Ovary (tissue), 9 donors: Measurements from ENCODE around the gene MEG3. TPM values are rescaled to one million over a fixed set of nuclear protein-coding genes. Genes with fewer than 3 reads are reported as not detected.

ENCODE experiments used
- DNase-seq, 5 donors: peaks; one replicate each; pipeline ENCODE4 v3.0.0-alpha.2; 2019 to 2020
- H3K27ac ChIP-seq, 2 donors: fragments of 200-600 bp; one replicate each; pipeline versions ENCODE4 v1.5.1 to v1.8.0; 2019 to 2022
- H3K27me3 ChIP-seq: fragments of 200-600 bp; one replicate; pipeline ENCODE4 v1.8.0; 2022
- H3K36me3 ChIP-seq: fragments of 200-600 bp; sonication (generic); one replicate; pipeline ENCODE4 v1.5.1; 2019
- H3K4me1 ChIP-seq: one replicate; pipeline ENCODE4 v1.8.1; 2013; ENCODE audit warnings: mild to moderate bottlenecking, moderate library complexity; ENCODE audit not compliant: insufficient read depth
- H3K4me3 ChIP-seq: fragments of 200-600 bp; sonication (generic); one replicate; pipeline ENCODE4 v1.5.1; 2017
- H3K9me3 ChIP-seq, 2 donors: fragments of 200-600 bp in 1 of 2; sonication (generic) in 1 of 2; one replicate each; pipeline versions ENCODE4 v1.5.1 to v1.8.1; 2013 to 2019; ENCODE audit warnings: mild to moderate bottlenecking in 1 of 2, moderate library complexity in 1 of 2
- CTCF ChIP-seq, 3 donors: fragments of 450-650 bp in 2 of 3; fragments of 200-600 bp in 1 of 3; IDR thresholded peaks; one replicate each; pipeline versions ENCODE4 v1.5.1 to v1.8.0; 2016 to 2022; ENCODE audit warnings: antibody characterized with exemption in 3 of 3, mild to moderate bottlenecking in 1 of 3
- EP300 ChIP-seq: sonication (generic); formaldehyde crosslinking; IDR thresholded peaks from one replicate; pipeline ENCODE4 v1.6.1; 2017; ENCODE audit warnings: antibody characterized with exemption
- POLR2A ChIP-seq: fragments of 450-650 bp; IDR thresholded peaks from one replicate; pipeline ENCODE4 v1.6.1; 2017; ENCODE audit warnings: antibody characterized with exemption, mild to moderate bottlenecking, moderate library complexity
- WGBS, 3 donors: extraction: QIAGEN DNeasy Blood & Tissue Kit in 1 of 3; methylation state at CpG; one replicate each; pipeline versions ENCODE4 v1.1.5 to v1.1.7; 2013 to 2017; 5-methylcytosine and 5-hydroxymethylcytosine counted together
- intact Hi-C, 4 donors: fragments of 100-400 bp; cut with DNase I; formaldehyde crosslinking; loops; one replicate each; pipeline versions ENCODE4 v1.11.0 to v1.15.1; 2022 to 2023
- polyA plus RNA-seq, 2 donors: library from polyadenylated mRNA; stranded (reverse); fragments of 200-250 nt in 1 of 2; fragments of 350-450 nt in 1 of 2; fragmentation: Illumina TruSeq in 1 of 2; extraction: RNeasy Lipid Tissue Mini Kit (QIAGEN cat#74804) in 1 of 2; gene quantifications; one replicate each; pipeline ENCODE4 v1.2.3, GENCODE V29; 2013 to 2014
- total RNA-seq, 7 donors: library from RNA; depleted of rRNA in 2 of 7; stranded (reverse); fragments of >200 nt in 2 of 7; fragmentation: NEBNext Ultra II Directional in 3 of 7; extraction: Animal tissue kit (Norgen Biotek cat#: 25700) in 3 of 7; gene quantifications; one replicate each; pipeline versions ENCODE4 v1.1.0 to v1.2.4, GENCODE V29; 2016 to 2023
- donor health status: DM: no; HTN: no; CAD: no; lungs with moderate emphysema.
- donor health status: DM: no; HTN: no; CAD: no.
- donor health status: Bipolar disorder and iron deficiency.
- donor health status: DM: yes; HTN: yes; CAD: no.
- donor health status: DM: no; HTN: no; CAD: no.
- donor health status: DM: yes; HTN: yes; CAD: no.

The MEG3 gene
- total and polyA plus RNA-seq, 9 donors, result 186 to 1,950 (median 396) TPM

- H3K9me3 ChIP-seq, result no peaks in the 10 kb centered on the region
- intact Hi-C loops, result no loop called here
- no peak overlapping the region for H3K27ac ChIP-seq
- TF ChIP-seq POLR2A (no peak), CTCF (IDR thresholded peaks at IDR 0.05) (no peak), EP300 (no peak)
- no peaks in the 10 kb centered on the region for H3K36me3 ChIP-seq
- no peaks in the 10 kb centered on the region for H3K27me3 ChIP-seq
- H3K4me1 ChIP-seq, result no peaks in the 10 kb centered on the region
- WGBS, 3 donors, result 77 to 86% (median 82%) methylated on average over 8 of the region's 8 CpGs
- DNase-seq, result no peak
- H3K4me3 ChIP-seq, result no peak overlapping the region
Observed at GRCh38 chr14:100803226-100803625, 22.7 kb upstream of the MEG3 start.

- H3K4me1 ChIP-seq, result no peaks in the 10 kb centered on the region
- H3K9me3 ChIP-seq, result no peaks in the 10 kb centered on the region
- no peaks in the 10 kb centered on the region for H3K27me3 ChIP-seq
- peak in 1 of 5 donors; percentile 6 for DNase-seq
- H3K36me3 ChIP-seq, result no peaks in the 10 kb centered on the region
- H3K4me3 ChIP-seq, result no peak overlapping the region
- no peak overlapping the region for H3K27ac ChIP-seq
- no peak for TF ChIP-seq POLR2A
- TF ChIP-seq CTCF (IDR thresholded peaks at IDR 0.05), result no peak
- no peak for TF ChIP-seq EP300
- intact Hi-C loops, result no loop called here
- WGBS, 3 donors, result 92% methylated on average over 14 of the region's 14 CpGs
Observed at GRCh38 chr14:100803676-100804075, 22.2 kb upstream of the MEG3 start.

GRCh38 chr14:100804138-100804537 is 21.8 kb upstream of the MEG3 start:
- intact Hi-C loops, result no loop called here
- H3K4me1 ChIP-seq, result no peaks in the 10 kb centered on the region
- no peak overlapping the region for H3K27ac ChIP-seq
- H3K9me3 ChIP-seq, result no peaks in the 10 kb centered on the region
- H3K4me3 ChIP-seq, result no peak overlapping the region
- 88 to 89% (median 88%) methylated on average over 10 to 13 of the region's 13 CpGs for WGBS, 3 donors
- no peaks in the 10 kb centered on the region for H3K36me3 ChIP-seq
- H3K27me3 ChIP-seq, result no peaks in the 10 kb centered on the region
- peak in 1 of 5 donors; percentile 17 for DNase-seq
- TF ChIP-seq CTCF (IDR thresholded peaks at IDR 0.05) (no peak), POLR2A (no peak), EP300 (no peak)

DNA sequence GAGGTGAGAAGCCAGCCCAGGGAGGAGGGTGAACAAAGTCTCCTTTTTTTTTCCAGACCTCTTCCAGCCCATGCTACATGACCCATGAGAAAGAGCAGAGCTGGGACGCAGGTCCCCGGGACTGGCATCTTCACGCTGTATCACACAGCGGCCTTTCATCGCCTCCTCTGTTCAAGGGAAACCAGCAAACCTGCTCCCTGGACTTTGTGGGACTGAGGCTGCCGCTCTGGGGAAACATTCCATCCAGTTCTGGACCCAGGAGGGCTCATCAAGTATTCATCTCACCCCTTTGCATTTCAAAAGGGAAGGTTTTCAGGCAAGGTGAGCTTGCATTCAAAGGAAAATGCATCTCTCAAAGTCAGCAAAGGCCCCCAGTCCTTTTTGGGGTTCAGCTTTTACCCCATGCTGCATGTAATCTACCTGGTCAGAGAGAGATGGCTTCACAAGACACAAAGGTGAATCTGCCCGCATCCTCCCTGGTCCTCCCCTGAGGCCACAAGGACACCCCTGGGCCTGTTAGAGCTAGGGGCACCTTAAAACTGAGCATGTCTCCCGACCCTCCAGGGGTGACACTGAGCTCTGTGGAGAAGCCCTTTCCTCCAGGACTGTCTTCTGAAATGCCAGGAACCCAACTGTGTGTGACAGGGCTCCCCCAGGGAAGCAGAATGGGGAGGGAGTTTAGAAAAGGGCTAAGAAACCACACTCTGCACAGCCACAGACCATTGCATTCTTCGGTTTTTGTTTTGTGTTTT is 21.2 kb upstream of the MEG3 start:
- intact Hi-C loops, result no loop called here
- no peak overlapping the region for H3K4me3 ChIP-seq
- no peaks in the 10 kb centered on the region for H3K9me3 ChIP-seq
- WGBS, 3 donors, result 68 to 86% (median 82%) methylated on average over 9 of the region's 9 CpGs
- H3K36me3 ChIP-seq, result no peaks in the 10 kb centered on the region
- no peak overlapping the region for H3K27ac ChIP-seq
- DNase-seq, result no peak
- TF ChIP-seq CTCF (IDR thresholded peaks at IDR 0.05), result no peak
- no peaks in the 10 kb centered on the region for H3K4me1 ChIP-seq
- H3K27me3 ChIP-seq, result no peaks in the 10 kb centered on the region
